NOMO-1 treated with dmso at 0.1 percent for 144 hours (cell line): ENCODE data around the gene ZBTB49.
"Not testable (repeated sequence)": the region's sequence is repeated elsewhere in the genome, so short reads cannot be mapped to it uniquely, and the experiment has no call there.

Experiments used
- DNase-seq: peaks from one replicate; lab custom pipeline; 2025; ENCODE audit not compliant: unreplicated experiment; lab: John Stamatoyannopoulos, UW

ZBTB49 gene, protein sequence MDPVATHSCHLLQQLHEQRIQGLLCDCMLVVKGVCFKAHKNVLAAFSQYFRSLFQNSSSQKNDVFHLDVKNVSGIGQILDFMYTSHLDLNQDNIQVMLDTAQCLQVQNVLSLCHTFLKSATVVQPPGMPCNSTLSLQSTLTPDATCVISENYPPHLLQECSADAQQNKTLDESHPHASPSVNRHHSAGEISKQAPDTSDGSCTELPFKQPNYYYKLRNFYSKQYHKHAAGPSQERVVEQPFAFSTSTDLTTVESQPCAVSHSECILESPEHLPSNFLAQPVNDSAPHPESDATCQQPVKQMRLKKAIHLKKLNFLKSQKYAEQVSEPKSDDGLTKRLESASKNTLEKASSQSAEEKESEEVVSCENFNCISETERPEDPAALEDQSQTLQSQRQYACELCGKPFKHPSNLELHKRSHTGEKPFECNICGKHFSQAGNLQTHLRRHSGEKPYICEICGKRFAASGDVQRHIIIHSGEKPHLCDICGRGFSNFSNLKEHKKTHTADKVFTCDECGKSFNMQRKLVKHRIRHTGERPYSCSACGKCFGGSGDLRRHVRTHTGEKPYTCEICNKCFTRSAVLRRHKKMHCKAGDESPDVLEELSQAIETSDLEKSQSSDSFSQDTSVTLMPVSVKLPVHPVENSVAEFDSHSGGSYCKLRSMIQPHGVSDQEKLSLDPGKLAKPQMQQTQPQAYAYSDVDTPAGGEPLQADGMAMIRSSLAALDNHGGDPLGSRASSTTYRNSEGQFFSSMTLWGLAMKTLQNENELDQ

GRCh38 chr4:4289941-4290850 lies at the start of gene ZBTB49, which contains the start of gene LYAR:
ZBTB49 (plus strand) TSS chr4:4290251; CDS start chr4:4299946, 9,695 bp downstream.
LYAR (minus strand) TSS chr4:4290154; CDS start chr4:4283742, 6,412 bp downstream.
- peak; percentile 76 for DNase-seq

GRCh38 chr4:4245172-4245571 lies 44.9 kb upstream of the ZBTB49 start:
- no peak for DNase-seq

- DNase-seq: no peak
Observed at GRCh38 chr4:4247696-4248028, 42.4 kb upstream of the ZBTB49 start.

- DNase-seq: peak; percentile 86
Observed at GRCh38 chr4:4248029-4248884, 41.8 kb upstream of the ZBTB49 start, which contains the start of gene TMEM128. TMEM128 (minus strand) TSS chr4:4248223; CDS start chr4:4248202, 21 bp downstream.

- no peak for DNase-seq
Observed at GRCh38 chr4:4248885-4249203, 41.2 kb upstream of the ZBTB49 start.

GRCh38 chr4:4249342-4249741 lies 40.7 kb upstream of the ZBTB49 start:
- DNase-seq: not testable (repeated sequence)

GRCh38 chr4:4249866-4250265 lies 40.2 kb upstream of the ZBTB49 start:
- no peak for DNase-seq

DNA sequence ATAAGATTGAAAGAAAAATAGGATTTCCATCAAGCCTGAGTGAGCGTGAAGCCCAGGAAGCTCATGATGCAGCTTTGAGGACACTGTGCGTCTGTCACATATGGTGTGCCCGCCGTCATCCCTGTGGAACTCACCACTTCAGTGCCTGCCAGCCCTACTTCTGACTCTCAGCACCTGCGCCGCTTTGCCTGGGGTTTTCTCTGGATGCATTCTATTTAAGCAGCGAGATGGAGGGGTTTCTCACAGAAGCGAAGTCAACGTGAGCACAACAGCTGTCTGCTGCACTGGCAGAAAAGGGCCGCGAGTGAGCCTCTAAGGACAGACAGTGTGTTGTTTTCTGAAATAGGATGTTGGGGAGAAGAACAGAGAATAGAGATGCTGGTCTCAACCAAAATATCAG lies 35.9 kb upstream of the ZBTB49 start:
- no peak for DNase-seq

DNA sequence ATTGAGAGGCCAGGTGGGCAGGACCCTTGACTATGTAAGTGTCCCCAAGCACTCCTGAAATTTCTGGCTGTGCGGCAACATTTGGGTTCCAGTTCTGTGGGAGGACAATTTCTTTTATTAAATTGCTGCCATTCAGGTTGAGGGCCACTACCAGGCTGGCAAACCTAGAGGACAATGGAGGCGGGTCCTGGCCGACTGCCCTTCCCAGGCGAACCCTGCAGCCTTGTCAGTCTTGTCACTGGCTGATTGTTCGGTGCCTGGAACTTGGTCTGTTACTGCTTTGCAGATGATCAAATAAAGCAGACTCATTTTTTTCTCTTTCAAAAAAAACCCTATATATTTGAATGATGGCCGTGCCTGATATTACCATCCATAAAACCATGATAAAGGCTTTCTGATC lies 35.4 kb upstream of the ZBTB49 start:
- no peak for DNase-seq

GRCh38 chr4:4256799-4257198 lies 33.3 kb upstream of the ZBTB49 start:
- DNase-seq: no peak

DNA sequence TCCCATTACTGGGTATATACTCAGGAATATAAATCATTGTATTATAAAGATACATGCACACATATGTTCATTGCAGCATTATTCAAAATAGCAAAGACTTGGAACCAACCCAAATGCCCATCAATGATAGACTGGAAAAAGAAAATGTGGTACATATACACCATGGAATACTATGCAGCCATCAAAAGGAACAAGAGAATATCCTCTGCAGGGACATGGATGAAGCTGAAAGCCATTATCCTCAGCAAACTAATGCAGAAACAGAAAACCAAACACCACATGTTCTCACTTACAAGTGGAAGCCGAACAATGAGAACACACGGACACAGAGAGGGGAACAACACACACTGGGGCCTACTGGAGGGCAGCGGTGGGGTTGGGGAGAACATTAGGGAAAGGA lies 32.3 kb upstream of the ZBTB49 start:
- not testable (repeated sequence) for DNase-seq

DNA sequence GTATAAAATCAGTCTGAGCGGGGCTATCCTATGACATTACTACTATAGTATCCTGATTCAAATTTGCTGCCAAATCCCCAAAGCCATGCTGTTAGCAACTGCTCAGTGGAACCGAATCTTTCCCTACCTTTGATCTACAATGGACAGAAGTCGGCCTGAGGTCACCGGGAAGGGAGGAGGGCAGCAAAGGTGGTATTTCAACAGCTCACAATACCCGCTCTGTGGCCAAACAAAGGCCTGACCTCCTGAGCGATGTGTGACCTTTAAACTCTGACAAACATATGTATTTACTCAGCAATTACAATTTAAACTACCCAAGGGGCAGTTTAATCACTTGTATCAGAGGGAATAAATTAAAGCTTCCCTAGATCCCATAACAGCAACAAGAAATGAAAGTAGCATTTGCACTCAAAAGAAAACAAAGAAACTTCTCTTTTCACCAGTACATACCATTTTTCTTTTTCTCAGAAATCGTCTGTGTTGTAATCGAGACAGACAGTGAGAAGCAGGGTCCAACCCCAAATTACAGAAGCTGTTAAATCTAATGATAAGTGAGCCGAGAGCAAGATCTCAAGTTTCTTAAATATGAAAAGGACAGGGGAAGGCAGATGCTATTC lies 30.5 kb upstream of the ZBTB49 start:
- DNase-seq: no peak

GRCh38 chr4:4260185-4260751 lies 29.8 kb upstream of the ZBTB49 start:
- peak; percentile 29 for DNase-seq

GRCh38 chr4:4267981-4268380 lies 22.1 kb upstream of the ZBTB49 start:
- no peak for DNase-seq

DNA sequence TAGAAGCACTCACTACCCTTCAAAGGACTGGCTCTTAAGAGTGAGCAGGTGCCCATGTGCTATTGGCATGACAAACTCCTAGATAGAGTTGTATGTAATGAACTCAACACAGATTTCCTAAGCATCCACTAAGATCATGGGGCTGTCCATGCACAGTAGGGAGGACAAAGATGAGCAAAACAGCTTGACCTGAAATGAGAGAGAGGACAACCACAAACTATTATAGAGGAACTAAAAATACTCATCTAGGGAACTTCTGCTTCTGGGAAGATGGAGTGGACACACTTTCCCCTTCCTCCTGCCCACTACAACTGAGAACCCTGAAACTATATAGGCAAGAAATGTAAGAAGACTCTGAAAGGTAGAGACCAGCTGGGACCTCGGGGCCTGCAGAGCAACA lies 21.3 kb upstream of the ZBTB49 start:
- peak; percentile 4 for DNase-seq

GRCh38 chr4:4269331-4269731 lies 20.7 kb upstream of the ZBTB49 start:
- no peak for DNase-seq

DNA sequence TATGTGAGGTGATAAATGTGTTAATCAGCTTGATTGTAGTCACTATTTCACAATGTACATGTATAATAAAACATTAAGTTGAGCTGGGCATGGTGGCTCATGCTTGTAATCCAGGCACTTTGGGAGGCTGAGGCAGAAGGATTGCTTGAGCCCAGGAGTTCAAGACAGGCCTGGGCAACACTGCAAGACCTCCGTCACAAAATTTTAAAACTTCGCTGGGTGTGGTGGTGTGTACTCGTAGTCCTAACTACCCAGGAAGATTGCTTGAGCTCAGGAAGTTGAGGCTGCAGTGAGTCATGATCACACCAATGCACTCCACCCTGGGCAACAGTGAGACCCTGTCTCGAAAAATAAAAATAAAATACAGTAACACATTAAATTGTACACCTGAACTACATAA lies 20.2 kb upstream of the ZBTB49 start:
- DNase-seq: peak; percentile 32

GRCh38 chr4:4270529-4270928 lies 19.5 kb upstream of the ZBTB49 start:
- DNase-seq: no peak

DNA sequence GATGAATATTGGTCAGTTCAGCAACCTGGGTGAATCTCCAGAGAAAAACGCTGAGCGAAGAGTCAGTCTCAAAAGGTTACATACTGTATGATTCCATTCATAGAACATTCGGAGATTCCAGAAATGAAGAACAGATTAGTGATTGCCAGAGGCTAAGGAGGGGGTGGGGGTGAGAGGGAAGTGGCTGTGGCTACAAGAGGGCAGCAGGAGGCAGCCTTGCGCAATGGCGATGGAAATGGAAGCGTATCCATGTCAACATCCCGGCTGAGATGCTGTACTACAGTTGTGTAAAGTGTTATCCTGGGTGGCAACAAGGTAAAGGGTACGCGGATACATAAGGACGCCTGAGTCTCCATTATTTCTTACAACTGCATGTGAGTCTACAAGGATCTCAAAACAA lies 18.1 kb upstream of the ZBTB49 start:
- DNase-seq: no peak

DNA sequence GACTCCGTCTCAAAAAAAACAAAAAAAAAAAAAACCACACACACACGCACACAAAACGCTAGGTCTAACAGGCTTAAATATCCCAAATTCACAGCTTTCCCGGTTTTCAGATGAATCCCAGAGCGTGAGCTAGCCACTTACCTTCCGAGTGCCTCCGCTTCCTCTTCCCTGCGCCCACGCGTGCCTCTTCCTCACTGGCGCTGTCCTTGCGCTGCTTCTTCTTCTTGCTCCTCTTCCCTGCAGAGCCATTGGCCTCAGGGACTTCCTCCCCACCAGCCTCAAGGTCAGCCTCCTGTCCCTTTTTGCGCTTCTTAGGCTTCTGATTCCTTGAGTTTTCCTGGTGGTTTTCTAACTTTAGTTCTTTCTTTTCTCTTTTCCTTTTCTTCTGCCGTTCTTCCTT lies 15.8 kb upstream of the ZBTB49 start:
- DNase-seq: no peak
